Stimulated activated CD4-positive, alpha-beta T cell treated with anti-CD3 and anti-CD28 coated beads, Interleukin-4, amount 100 ng/mL, for 4 hours (primary cell): ENCODE results near the gene ZP2.
"Not testable (repeated sequence)": the region's sequence is repeated elsewhere in the genome, so short reads cannot be mapped to it uniquely, and the experiment has no call there.

Experiments used
- DNase-seq, 2 experiments: peaks; one replicate each; pipeline ENCODE4 v3.0.0-alpha.2; 2020

Gene ZP2

GRCh38 chr16:21169249-21169981 is 42.0 kb downstream of the ZP2 start:
- DNase-seq, result no peak

GRCh38 chr16:21167929-21168602 is 43.3 kb downstream of the ZP2 start:
- DNase-seq, result no peak

- no peak for DNase-seq
These were observed 44.0 kb downstream of the ZP2 start for GRCh38 chr16:21167360-21167759.

DNA sequence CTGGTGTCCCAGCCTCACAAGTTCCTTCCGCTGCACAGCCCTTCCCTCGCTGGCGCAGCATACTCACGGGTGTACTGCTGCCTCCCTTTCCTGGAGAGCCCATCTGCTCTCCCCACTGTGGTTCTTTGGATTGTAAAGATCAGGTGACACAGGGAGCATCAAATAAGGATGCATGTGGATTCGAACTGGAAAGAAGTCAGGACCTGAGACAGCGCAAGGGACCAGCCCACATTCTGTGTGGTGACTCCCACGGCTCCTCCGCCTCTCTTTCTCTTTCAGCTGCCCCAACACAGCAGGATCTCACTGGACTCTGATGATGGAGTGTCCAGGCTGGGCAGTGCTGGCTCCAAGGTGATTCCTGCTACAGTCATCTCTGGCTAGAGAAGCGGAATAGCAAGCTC is 44.8 kb downstream of the ZP2 start:
- no peak for DNase-seq

DNA sequence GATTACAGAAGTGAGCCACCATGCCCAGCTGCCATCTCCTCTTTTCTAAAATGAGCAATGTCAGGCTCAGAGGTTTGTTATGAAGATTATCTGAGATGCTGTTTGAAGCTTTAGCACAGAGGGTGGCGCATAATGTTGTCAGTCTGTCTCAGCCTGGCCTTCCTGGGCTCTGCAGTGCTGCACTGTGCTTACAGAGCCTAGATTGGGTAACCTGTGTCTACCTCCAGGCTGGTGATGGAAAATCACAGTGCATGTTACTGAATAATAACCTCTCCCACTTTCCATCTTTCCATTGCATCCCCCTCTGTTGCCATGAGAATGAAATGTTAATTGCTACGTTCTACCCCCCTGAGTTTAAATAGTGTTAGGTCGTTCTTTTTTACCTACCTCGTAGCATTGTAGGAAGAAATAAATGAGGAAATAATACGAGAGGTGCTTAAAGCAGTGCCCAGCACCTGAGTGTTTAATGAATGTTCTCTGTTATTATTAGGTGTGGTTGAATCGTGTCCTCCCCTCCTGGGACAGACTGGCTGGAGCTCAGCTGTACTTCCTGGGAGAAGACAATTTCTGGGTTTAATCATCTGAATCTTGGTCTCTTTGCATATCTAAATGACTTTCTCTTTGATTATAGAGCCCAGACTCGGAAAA is 46.7 kb downstream of the ZP2 start:
- no peak for DNase-seq

DNA sequence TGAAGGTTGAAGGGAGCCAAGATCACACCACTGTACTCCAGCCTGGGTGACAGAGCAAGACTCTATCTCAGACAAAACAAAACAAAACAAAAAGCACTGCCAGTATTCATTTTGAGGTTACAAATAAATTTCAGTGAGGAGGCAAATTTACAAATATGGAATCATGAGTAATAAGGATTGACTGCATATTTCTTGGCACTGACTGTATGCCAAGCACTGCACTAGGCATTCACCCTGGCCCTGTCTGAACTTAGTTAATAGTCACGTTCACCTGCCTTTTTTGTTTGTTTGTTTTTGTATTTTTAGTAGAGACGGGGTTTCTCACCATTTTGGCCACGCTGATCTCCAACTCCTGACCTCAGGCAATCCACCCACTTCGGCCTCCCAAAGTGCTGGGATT is 47.8 kb downstream of the ZP2 start:
- DNase-seq, result no peak

DNA sequence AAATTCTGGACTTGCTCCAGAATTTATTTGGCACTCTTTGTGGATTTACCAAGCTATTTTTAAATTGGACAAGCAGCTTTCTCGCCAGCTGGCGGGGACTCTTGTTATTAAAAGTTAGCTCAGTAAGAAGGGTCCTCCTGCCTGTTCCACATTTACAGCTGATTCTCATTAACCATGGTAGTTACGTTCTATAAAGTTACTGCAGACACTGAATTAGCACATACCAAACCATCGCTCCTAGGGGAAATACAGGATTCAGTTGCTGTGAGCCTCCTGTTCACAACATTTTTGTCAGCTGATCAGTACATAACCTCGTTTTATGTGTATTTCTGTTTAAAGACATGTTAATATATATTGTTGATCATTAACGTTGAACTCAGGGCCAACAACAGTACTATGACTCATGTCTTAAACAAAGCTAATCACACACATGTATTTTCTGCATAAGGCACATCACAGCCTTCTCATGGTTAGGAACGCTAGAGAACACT is 48.7 kb downstream of the ZP2 start:
- no peak for DNase-seq

DNA sequence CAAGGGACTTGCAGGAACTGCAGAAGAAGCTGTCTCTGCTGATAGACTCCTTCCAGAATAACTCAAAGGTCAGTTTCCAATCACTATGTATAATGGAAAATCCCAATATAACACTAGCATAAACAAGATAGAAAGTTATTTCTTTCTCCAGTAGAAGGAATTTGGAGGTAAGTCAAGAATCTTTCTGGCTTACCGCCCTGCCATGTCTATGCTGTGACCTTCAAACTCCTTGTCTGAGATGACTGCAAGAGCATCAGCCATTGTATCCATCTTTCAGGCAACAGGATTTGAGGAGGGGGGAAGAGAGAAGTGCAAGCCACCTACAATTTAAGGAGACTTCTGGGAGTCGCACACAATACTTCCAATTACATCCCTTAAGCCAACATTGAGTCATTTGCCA is 50.2 kb downstream of the ZP2 start:
- DNase-seq, result no peak

- DNase-seq, result no peak
These were observed 51.1 kb downstream of the ZP2 start for GRCh38 chr16:21160276-21160675.

GRCh38 chr16:21159281-21159951 is 52.0 kb downstream of the ZP2 start:
- peak in 1 of 2 experiments; percentile 16 for DNase-seq

- DNase-seq, result peak; percentile 69 to 82
These were observed 52.9 kb downstream of the ZP2 start, which contains the start of gene LDAF1 for GRCh38 chr16:21158208-21159110. TSS of gene LDAF1 (plus strand) at chr16:21158674. CDS start at chr16:21161183, 2,509 bp downstream.

- no peak for DNase-seq
These were observed 53.7 kb downstream of the ZP2 start for GRCh38 chr16:21157632-21158031.

DNA sequence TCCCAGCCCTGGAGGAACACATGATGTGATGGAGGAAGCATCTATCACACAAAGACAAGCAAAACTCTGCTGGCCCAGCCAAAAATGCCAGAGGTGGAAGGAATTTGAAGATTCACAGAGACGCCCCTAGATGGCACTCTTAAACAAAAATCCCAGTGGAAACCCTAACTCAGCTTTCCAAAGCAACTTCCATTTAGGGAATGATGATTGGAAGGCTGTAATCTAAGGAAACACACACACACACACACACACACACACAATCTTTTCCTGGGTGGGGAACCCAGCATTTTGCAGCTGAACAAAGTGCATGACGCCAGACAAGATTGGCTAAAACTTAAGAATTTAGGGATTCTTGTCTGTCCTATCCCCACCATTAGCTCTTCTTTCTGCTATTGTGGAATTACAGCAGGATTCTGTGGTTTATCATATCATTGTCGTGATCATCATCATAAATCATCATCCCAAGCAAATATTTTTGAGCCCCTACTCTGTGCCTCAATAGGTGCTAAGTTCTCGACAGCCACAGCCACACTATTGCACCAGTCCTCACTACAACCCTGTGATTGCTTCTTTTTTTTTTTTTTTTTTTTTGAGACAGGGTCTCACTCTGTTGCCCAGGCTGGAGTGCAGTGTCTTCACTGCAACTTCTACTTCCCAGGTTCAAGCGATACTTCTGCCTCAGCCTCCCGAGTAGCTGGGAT is 54.5 kb downstream of the ZP2 start:
- DNase-seq, result no peak

DNA sequence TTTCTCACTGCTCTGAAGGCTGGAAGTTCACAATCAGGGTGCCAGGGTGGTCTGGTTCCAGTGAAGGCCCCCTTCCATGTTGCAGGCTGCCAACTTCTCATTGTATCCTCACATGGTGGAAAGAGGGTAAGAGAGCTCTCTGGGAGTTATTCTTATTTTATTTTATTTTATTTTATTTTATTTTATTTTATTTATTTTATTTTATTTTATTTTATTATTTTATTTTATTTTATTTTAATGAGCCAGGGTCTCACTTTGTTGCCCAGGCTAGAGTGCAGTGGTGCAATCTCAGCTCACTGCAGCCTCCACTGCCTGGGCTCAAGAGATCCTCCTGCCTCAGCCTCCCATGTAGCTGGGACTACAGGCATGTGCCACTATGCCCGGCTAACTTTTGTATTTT is 55.4 kb downstream of the ZP2 start:
- DNase-seq, result not testable (repeated sequence)

GRCh38 chr16:21153124-21153729 is 58.1 kb downstream of the ZP2 start:
- DNase-seq, result not testable (repeated sequence)

DNA sequence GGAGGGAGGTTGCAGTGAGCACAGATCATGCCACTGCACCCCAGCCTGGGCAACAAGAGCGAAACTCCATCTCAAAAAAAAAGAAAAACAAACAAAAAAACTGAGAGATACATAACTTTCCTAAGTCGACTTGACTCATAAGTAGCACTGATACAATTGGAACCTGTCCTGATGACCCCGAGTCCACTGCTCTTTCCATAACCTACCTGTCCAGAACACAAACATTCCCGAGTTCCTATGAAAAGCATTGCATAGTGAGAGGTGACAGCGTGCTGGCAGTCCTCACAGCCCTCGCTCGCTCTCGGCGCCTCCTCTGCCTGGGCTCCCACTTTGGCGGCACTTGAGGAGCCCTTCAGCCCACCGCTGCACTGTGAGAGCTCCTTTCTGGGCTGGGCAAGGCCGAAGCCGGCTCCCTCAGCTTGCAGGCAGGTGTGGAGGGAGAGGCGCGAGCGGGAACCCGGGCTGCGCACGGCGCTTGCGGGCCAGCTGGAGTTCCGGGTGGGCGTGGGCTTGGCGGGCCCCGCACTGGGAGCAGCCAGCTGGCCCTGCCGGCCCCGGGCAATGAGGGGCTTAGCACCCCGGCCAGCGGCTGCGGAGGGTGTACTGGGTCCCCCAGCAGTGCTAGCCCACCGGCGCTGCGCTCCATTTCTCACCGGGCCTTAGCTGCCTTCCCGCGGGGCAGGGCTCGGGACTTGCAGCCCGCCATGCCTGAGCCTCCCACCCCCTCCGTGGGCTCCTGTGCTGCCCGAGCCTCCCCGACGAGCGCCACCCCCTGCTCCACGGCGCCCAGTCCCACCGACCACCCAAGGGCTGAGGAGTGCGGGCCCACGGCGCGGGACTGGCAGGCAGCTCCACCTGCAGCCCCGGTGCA is 59.0 kb downstream of the ZP2 start:
- DNase-seq, result not testable (repeated sequence)

DNA sequence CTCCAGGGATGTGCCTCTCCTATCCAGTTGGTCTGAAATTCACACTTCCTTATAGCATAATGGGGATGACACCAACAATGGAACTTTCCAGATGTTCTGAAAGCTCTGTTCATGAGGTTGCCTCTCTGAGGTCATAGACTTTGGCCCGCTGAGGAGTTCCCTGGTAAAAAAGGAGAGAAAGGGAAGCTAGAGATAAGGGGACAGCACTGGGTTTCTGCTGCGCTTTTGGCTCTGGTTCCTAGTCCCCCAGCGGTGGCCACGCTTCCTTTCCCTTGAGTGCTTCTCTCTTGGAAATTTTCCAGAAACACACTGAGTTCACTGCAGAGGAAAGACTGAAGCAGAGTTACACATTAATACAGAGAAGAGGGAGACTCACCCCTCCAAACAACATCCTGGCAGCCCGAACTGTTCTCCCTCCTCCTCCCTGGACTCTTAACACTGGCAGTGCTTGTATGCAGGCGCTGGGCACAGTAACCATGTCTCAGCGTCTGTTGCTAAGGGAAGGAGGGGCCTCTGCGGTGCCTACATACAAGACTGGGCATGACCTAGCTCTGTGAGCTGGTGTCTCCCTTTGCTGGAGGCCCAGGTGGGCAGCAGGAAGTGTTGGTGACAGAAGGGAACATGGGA is 60.9 kb downstream of the ZP2 start, which contains the start of gene DNAH3:
Gene DNAH3, minus strand, starts transcription at position 472 of the 627 bp plus-strand sequence. CDS start 527 bp downstream, outside the sequence.
- no peak for DNase-seq
